ENCODE measurements around the gene DPP4. TPM values are rescaled to one million over a fixed set of nuclear protein-coding genes. Genes with fewer than 3 reads are reported as not detected.
"Not testable (repeated sequence)": the region's sequence is repeated elsewhere in the genome, so short reads cannot be mapped to it uniquely, and the experiment has no call there.

Gene DPP4
- total RNA-seq, 1 donor: 22.6 TPM

DNA sequence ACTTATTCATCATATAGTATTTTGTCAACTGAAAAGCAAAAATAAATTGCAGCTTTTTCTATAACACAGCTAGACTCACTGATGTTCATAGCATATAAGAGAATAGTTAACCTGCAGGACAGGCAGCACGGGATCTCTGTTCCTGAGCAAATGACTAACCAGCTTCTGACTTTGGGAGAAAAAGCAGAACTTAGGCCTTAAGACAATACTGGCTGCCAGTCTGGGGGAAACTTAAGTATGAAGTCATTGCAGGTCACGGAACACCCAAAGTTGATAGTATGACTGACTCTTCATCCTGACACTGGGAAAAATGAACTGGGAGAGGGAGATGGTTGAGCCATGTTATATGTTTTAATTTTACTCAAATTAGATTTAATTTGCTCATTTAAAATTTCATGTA lies 113.0 kb downstream of the DPP4 start:
- Histone ChIP-seq H3K9me3 (ENCODE audit: low read depth, low read length) (no peaks in the 10 kb centered on the region), H3K27me3 (ENCODE audit: insufficient read depth, low read length) (no peaks in the 10 kb centered on the region), H3K4me1 (ENCODE audit: insufficient read depth, low read length) (peaks cover 3% of the 10 kb centered on the region), H3K4me3 (ENCODE audit: low read length) (no peak overlapping the region)

DNA sequence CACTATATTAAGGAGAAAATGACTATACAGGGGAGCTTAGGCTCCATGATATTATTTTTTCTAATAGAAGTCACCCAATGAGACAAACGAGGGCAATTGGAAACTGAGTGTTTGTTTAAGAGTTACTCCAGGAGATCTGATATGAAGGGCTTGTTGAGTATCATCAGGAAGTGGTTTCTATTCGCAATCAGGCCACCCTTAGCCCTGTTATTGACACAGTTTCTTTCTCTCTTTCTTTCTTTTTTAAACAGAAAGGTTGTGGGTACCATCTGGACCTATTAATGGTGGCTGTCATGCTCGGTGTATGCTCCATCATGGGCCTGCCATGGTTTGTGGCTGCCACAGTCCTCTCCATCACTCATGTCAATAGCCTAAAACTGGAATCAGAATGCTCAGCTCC lies 117.3 kb downstream of the DPP4 start:
- no peaks in the 10 kb centered on the region for H3K27me3 ChIP-seq (ENCODE audit: insufficient read depth, low read length)
- H3K9me3 ChIP-seq (ENCODE audit: low read depth, low read length): no peaks in the 10 kb centered on the region
- no peak overlapping the region for H3K4me3 ChIP-seq (ENCODE audit: low read length)
- peaks cover 17% of the 10 kb centered on the region for H3K4me1 ChIP-seq (ENCODE audit: insufficient read depth, low read length)

DNA sequence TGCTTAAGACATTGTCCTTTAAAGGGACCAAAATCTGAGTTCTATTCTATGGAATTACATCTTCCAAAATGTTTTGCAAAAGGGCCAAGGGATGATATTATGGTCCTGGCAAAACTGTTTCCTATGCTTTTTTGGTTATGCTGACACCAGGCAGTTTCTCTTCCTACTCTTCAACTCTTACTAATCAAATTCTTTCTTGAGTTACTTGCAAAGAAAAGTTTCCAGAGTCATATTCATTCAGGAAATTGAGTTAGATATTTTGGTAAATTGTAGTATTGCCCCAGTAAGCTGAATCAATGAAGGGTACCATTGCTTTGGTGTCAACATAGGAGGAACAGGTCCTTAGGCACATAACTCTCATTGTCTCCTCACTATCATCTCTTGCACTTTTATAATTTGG lies 118.8 kb downstream of the DPP4 start:
- H3K4me1 ChIP-seq (ENCODE audit: insufficient read depth, low read length): peaks cover 17% of the 10 kb centered on the region
- H3K27me3 ChIP-seq (ENCODE audit: insufficient read depth, low read length): no peaks in the 10 kb centered on the region
- H3K9me3 ChIP-seq (ENCODE audit: low read depth, low read length): no peaks in the 10 kb centered on the region
- H3K4me3 ChIP-seq (ENCODE audit: low read length): no peak overlapping the region

DNA sequence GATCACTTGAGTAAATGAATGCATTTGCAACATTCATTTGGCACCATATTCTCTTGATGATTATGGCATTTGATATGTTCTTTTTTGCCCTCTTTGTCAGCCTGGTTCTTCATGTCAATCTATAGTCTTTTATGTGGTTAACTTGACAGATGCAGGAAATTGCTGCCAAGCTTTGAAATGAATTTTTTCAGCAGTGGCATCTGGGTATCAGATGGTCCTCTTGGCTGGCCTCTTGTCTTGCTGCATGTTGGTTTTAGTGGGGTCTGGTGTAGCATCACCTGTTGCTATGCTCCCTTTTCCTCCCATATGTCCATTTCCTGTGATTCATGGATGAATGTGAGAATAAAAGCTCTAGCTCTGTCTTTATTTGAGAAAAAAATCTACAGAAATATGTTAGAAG lies 119.9 kb downstream of the DPP4 start:
- Histone ChIP-seq H3K4me3 (ENCODE audit: low read length) (no peak overlapping the region), H3K9me3 (ENCODE audit: low read depth, low read length) (no peaks in the 10 kb centered on the region), H3K4me1 (ENCODE audit: insufficient read depth, low read length) (peaks cover 17% of the 10 kb centered on the region), H3K27me3 (ENCODE audit: insufficient read depth, low read length) (no peaks in the 10 kb centered on the region)

DNA sequence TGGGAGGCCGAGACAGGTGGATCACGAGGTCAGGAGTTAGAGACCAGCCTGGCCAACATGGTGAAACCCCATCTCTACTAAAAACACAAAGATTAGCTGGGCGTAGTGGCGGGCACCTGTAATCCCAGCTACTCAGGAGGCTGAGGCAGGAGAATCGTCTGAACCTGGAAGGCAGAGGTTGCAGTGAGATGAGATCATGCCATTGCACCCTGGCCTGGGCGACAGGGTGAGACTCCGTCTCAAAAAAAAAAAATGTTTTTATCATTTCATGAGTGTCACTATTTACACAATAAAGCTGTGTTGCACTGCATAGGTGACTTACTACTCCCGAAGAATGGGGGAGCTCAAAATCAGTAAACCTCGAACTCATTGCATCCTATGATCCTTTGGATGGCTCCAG lies 120.6 kb downstream of the DPP4 start:
- not testable (repeated sequence) for H3K4me3 ChIP-seq (ENCODE audit: low read length); H3K27me3 ChIP-seq (ENCODE audit: insufficient read depth, low read length); H3K9me3 ChIP-seq (ENCODE audit: low read depth, low read length)
- peaks cover 17% of the 10 kb centered on the region for H3K4me1 ChIP-seq (ENCODE audit: insufficient read depth, low read length)

DNA sequence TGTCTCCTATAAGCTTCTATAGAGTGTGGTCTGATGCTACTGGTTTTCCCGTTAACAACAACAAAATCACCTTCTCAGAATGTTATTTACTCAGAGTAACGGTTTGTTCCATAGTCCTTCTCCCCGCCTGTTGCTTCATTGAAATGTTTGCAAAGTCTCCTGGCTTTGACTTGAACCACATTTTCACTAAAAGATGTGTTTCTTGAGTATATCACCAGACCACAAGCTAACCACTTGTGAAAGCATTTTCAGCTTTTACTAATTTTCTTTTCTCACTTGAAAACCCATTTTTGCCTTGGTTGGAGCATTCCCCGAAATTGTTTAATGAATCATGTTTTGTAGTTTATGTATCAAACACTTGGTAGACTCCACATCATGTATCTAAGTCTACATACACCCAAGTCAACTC lies 121.2 kb downstream of the DPP4 start:
- Histone ChIP-seq H3K4me1 (ENCODE audit: insufficient read depth, low read length) (peaks cover 17% of the 10 kb centered on the region), H3K4me3 (ENCODE audit: low read length) (no peak overlapping the region), H3K27me3 (ENCODE audit: insufficient read depth, low read length) (no peaks in the 10 kb centered on the region), H3K9me3 (ENCODE audit: low read depth, low read length) (no peaks in the 10 kb centered on the region)

DNA sequence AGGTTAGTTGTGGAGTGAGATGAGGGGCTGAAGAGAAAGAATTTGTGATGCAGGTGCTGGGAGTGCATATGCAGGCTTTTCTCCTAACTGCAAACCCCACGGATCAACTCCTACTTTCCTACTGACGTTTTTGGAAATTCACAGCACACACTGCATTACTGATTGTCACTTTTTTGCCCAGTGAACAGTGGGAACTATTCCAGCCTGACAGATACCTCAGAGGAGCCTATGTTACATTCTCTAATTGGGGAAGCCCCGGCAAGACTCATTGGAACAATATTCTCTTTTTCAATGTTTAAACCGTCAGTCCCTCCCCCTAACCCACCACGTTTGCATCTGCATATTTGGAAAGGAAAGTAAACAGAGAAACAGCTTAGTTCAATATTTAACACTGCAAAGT lies 126.2 kb downstream of the DPP4 start:
- H3K9me3 ChIP-seq (ENCODE audit: low read depth, low read length): no peaks in the 10 kb centered on the region
- H3K4me3 ChIP-seq (ENCODE audit: low read length): no peak overlapping the region
- H3K4me1 ChIP-seq (ENCODE audit: insufficient read depth, low read length): no peaks in the 10 kb centered on the region
- no peaks in the 10 kb centered on the region for H3K27me3 ChIP-seq (ENCODE audit: insufficient read depth, low read length)

DNA sequence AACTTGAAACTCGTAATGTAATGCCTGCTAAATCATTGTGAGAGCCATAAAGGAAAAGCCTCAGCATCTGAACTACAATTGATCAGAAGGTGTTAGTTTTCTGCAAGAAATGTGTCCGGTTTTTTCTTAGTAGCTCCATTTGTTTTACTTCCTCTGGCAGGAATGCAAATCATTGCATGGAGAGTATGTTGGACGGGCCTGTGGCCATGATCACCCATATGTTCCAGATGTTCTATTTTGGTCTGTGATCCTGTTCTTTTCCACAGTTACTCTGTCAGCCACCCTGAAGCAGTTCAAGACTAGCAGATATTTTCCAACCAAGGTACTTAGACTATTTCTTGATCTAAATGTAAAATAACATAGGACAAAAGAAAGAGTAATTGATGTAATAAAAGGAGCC lies 126.6 kb downstream of the DPP4 start:
- Histone ChIP-seq H3K4me1 (ENCODE audit: insufficient read depth, low read length) (no peaks in the 10 kb centered on the region), H3K27me3 (ENCODE audit: insufficient read depth, low read length) (no peaks in the 10 kb centered on the region)

DNA sequence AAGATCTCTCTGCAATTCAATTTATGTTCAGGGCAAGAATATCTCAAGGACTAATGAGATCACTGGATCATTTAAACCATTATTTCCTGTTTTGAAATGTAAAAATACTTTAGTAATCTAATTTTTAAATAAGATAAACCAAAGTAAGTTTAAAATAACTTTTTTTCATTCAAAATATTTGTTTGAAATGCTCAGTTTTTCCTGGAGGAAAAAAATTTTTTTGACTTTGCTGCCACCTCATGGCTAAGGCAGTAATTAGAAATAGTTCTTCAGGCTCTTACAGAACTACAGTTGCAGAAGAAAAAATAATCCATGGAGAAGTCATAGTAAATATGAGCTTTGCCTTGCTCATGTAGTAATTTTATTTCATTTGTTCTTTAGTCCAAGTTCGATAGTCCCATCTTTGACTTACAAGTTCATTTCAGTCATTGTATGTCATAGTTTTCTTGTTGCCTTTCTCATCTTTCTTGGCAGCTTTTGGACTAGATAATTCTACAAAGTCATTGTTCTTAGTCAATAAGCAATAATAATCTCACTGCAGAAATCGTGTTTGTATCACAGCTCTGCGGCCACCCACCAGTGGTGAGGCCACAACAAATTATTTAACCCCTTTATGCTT lies 127.4 kb downstream of the DPP4 start:
- no peaks in the 10 kb centered on the region for H3K4me1 ChIP-seq (ENCODE audit: insufficient read depth, low read length)
- H3K4me3 ChIP-seq (ENCODE audit: low read length): no peak overlapping the region
- H3K9me3 ChIP-seq (ENCODE audit: low read depth, low read length): no peaks in the 10 kb centered on the region
- no peaks in the 10 kb centered on the region for H3K27me3 ChIP-seq (ENCODE audit: insufficient read depth, low read length)

More for the DNA sequence above, 126.6 kb downstream of the DPP4 start:
- H3K9me3 ChIP-seq (ENCODE audit: low read depth, low read length): no peaks in the 10 kb centered on the region
- no peak overlapping the region for H3K4me3 ChIP-seq (ENCODE audit: low read length)

DNA sequence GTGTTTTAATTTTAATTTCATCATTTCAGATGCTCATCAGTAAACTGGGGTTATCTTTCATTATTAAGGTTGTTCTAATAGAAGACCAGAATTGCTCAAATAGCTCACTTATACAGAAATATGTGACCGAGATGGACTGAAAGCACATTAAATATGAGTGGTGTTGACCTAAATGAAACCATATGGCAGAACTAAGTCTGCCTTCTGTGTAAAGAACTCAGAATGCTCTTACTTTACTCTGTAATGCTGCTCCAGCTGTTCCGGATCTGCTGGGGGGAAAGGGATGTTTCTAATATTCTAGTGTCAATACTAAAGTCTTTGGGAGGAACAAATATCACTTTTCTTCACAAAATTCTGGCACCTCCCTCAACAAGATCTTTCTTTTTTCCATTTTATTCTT lies 131.0 kb downstream of the DPP4 start:
- Histone ChIP-seq H3K4me1 (ENCODE audit: insufficient read depth, low read length) (no peaks in the 10 kb centered on the region), H3K9me3 (ENCODE audit: low read depth, low read length) (no peaks in the 10 kb centered on the region), H3K27me3 (ENCODE audit: insufficient read depth, low read length) (no peaks in the 10 kb centered on the region), H3K4me3 (ENCODE audit: low read length) (no peak overlapping the region)

Other genes with a start within 250 kb of the DPP4 start
- gene GCG, start 78.0 kb upstream of the DPP4 start, total RNA-seq: not detected
- gene FAP, start 169.2 kb upstream of the DPP4 start, total RNA-seq: not detected
- 78.0 TPM for gene IFIH1, start 244.5 kb upstream of the DPP4 start, total RNA-seq

All from mononuclear cell (primary cell).